Keratinocyte (primary cell): ENCODE data around the gene SCAI. TPM values are rescaled to one million over a fixed set of nuclear protein-coding genes. Genes with fewer than 3 reads are reported as not detected.

Experiments used
- DNase-seq: peaks from one replicate; pipeline ENCODE4 v3.0.0-alpha.2; 2011; ENCODE audit warnings: low read depth, missing footprints, low spot score
- FAIRE-seq: peaks from 2 replicates; lab custom pipeline; 2011; peaks lifted over from hg19 to GRCh38; lab: Jason Lieb, UNC
- H2AFZ ChIP-seq: 2 replicates; pipeline ENCODE4 v1.6.0; 2012; ENCODE audit warnings: low read length, control low read depth, inconsistent platforms; ENCODE audit not compliant: control insufficient read depth
- H3K27ac ChIP-seq: 2 replicates; pipeline ENCODE4 v1.5.1; 2011; ENCODE audit warnings: low read length; ENCODE audit not compliant: control insufficient read depth, insufficient read depth
- H3K27me3 ChIP-seq: 3 replicates; pipeline ENCODE4 v1.6.0; 2011; ENCODE audit warnings: low read length; ENCODE audit not compliant: control insufficient read depth, insufficient read depth; ENCODE audit errors: extremely low read depth
- H3K36me3 ChIP-seq, 2 experiments: 2 replicates in 1 of 2; 3 replicates in 1 of 2; pipeline ENCODE4 v1.5.1; 2011; ENCODE audit warnings: low read length in 2 of 2, mild to moderate bottlenecking in 1 of 2; ENCODE audit not compliant: control insufficient read depth in 2 of 2, insufficient read depth in 2 of 2; ENCODE audit errors: extremely low read depth in 1 of 2
- H3K4me1 ChIP-seq: 3 replicates; pipeline ENCODE4 v1.5.1; 2011; ENCODE audit warnings: low read length; ENCODE audit not compliant: control insufficient read depth, insufficient read depth; ENCODE audit errors: extremely low read depth
- H3K4me2 ChIP-seq: 3 replicates; pipeline ENCODE4 v1.6.0; 2011; ENCODE audit warnings: low read depth, low read length; ENCODE audit not compliant: control insufficient read depth, insufficient read depth; ENCODE audit errors: extremely low read depth
- H3K4me3 ChIP-seq, 3 experiments: fragments of 200-600 bp in 1 of 3; sonication (generic) in 1 of 3; 2 replicates in 2 of 3; 3 replicates in 1 of 3; pipeline ENCODE4 v1.5.1; 2011 to 2016; ENCODE audit warnings: low read length in 3 of 3, mild to moderate bottlenecking in 3 of 3, control low read depth in 2 of 3, inconsistent platforms in 1 of 3, low read depth in 1 of 3, mixed read lengths in 1 of 3, mixed run types in 1 of 3, moderate library complexity in 1 of 3; ENCODE audit not compliant: control insufficient read depth in 2 of 3, insufficient read depth in 2 of 3; ENCODE audit errors: extremely low read depth in 1 of 3
- H3K79me2 ChIP-seq: 2 replicates; pipeline ENCODE4 v1.6.0; 2012; ENCODE audit warnings: low read length; ENCODE audit not compliant: control insufficient read depth, insufficient read depth
- H3K9ac ChIP-seq: 3 replicates; pipeline ENCODE4 v1.6.0; 2011; ENCODE audit warnings: low read length; ENCODE audit not compliant: control insufficient read depth, insufficient read depth; ENCODE audit errors: extremely low read depth
- H3K9me1 ChIP-seq: 3 replicates; pipeline ENCODE4 v1.6.0; 2011; ENCODE audit warnings: low read length; ENCODE audit not compliant: control insufficient read depth, insufficient read depth; ENCODE audit errors: extremely low read depth
- H3K9me3 ChIP-seq: 2 replicates; pipeline ENCODE4 v1.5.1; 2012; ENCODE audit warnings: low read depth, low read length; ENCODE audit not compliant: control insufficient read depth
- H4K20me1 ChIP-seq: 3 replicates; pipeline ENCODE4 v1.6.0; 2011; ENCODE audit warnings: low read length; ENCODE audit not compliant: control insufficient read depth, insufficient read depth; ENCODE audit errors: extremely low read depth
- EZH2 ChIP-seq: IDR thresholded peaks from one replicate; pipeline ENCODE4 v1.6.1; 2012; ENCODE audit warnings: inconsistent platforms, mild to moderate bottlenecking, low read length, moderate library complexity
- dilution Hi-C: fragments of 300-500 bp; cut with MboI; formaldehyde crosslinking; loops from one replicate; pipeline ENCODE4 v1.7.0; 2020; ENCODE audit warnings: low sequenced_read_pairs; ENCODE audit not compliant: extremely low pct_ligation_motif_present
- polyA plus RNA-seq, 5 experiments: library from polyadenylated mRNA; depleted of rRNA in 3 of 5; stranded (reverse) in 3 of 5; stranded (forward) in 1 of 5; unstranded in 1 of 5; fragments of >200 nt; gene quantifications; 1 replicate in 1 of 5; 2 replicates in 3 of 5; 3 replicates in 1 of 5; pipeline versions ENCODE4 v1.2.1 to v1.2.3, GENCODE V29; 2011 to 2012; ENCODE audit warnings: missing spikeins in 2 of 5, low read depth in 1 of 5, low replicate concordance in 1 of 5
- TF ChIP-seq, protein P1 (sequence below), 3 experiments: IDR thresholded peaks in 1 of 3; conservative IDR thresholded peaks in 1 of 3; optimal IDR thresholded peaks in 1 of 3; 2 replicates in 2 of 3; 3 replicates in 1 of 3; pipeline versions ENCODE3 to v1.5.1; 2011; ENCODE audit warnings: low read length in 3 of 3, mild to moderate bottlenecking in 3 of 3, moderate library complexity in 2 of 3, control low read depth in 1 of 3, inconsistent platforms in 1 of 3; ENCODE audit not compliant: insufficient read depth in 2 of 3; ENCODE audit errors: extremely low read depth in 1 of 3

The SCAI gene
- polyA plus RNA-seq, 1 donor (not counting 4 experiments of a cell fraction or from before 2014, with no cell fraction given) = 3.0 TPM

DNA sequence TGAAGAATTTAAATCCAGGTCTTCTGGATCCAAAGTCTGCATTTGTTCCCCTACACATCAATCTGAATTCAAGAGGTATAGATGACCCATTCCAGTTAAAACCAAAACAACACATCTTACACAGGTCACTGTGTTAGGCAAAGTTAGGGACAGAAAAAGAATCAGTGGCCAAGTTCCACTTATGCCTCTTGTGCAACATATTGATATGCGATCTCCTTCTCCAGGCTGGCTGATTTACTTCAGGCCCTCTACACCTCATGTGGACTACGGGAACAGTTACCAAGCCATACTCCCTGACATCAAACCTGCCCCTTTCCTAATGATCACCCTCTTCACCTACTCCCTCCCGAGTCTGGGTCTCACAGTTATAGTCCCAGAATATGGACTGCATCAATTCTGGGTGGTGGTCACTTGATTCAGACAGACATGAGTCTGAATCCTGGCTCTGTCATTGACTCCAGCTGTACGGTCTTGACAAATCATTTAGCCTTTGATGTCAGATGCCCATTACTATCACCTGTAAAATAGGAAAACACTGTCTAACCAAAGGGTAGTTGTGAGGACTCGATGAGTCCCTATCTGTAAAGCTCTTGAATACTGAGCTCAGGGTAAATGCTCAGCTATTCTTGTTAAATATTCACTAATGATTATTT lies 228.4 kb downstream of the SCAI start:
- H2AFZ ChIP-seq = no peak overlapping the region
- no peaks in the 10 kb centered on the region for H3K27me3 ChIP-seq
- no peaks in the 10 kb centered on the region for H3K4me1 ChIP-seq
- H3K4me2 ChIP-seq = no peak overlapping the region
- H3K9me3 ChIP-seq = no peaks in the 10 kb centered on the region
- dilution Hi-C loops = no loop called here
- TF ChIP-seq, protein P1, sequence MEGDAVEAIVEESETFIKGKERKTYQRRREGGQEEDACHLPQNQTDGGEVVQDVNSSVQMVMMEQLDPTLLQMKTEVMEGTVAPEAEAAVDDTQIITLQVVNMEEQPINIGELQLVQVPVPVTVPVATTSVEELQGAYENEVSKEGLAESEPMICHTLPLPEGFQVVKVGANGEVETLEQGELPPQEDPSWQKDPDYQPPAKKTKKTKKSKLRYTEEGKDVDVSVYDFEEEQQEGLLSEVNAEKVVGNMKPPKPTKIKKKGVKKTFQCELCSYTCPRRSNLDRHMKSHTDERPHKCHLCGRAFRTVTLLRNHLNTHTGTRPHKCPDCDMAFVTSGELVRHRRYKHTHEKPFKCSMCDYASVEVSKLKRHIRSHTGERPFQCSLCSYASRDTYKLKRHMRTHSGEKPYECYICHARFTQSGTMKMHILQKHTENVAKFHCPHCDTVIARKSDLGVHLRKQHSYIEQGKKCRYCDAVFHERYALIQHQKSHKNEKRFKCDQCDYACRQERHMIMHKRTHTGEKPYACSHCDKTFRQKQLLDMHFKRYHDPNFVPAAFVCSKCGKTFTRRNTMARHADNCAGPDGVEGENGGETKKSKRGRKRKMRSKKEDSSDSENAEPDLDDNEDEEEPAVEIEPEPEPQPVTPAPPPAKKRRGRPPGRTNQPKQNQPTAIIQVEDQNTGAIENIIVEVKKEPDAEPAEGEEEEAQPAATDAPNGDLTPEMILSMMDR (optimal IDR thresholded peaks at IDR 0.05 in 1 of 3, IDR thresholded peaks at IDR 0.05 in 1 of 3, conservative IDR thresholded peaks at IDR 0.05 in 1 of 3; ENCODE audit: extremely low read depth in 1 of 3, insufficient read depth in 2 of 3, low read length in 3 of 3) = no peak
- no peak for TF ChIP-seq EZH2
- no peaks in the 10 kb centered on the region for H4K20me1 ChIP-seq
- FAIRE-seq = no peak
- H3K36me3 ChIP-seq = peaks cover 5 to 18% of the 10 kb centered on the region in 2 experiments
- DNase-seq = no peak
- no peaks in the 10 kb centered on the region for H3K9me1 ChIP-seq
- H3K9ac ChIP-seq = no peak overlapping the region
- no peaks in the 10 kb centered on the region for H3K79me2 ChIP-seq
- no peak overlapping the region for H3K4me3 ChIP-seq
- H3K27ac ChIP-seq = no peak overlapping the region

DNA sequence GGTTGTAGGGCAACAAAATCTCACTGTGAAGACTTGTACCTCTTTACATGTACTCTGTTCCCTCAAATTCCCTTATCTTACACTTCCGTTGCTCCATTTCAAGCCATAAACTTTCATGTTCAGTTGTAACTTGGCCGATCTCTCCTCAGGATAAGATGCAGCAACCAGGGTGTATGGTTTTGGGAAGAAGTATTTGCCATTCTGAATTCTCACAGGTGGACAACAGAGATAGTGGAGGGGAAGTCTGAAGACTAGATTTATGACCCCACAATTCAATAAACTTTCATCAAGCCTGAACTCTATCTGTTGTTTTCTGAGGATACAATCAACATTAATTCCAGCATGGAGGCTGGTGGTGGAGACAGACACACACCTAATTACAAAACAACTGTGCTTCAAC lies 229.9 kb downstream of the SCAI start:
- dilution Hi-C loops = no loop called here
- H3K27ac ChIP-seq = no peak overlapping the region
- H3K27me3 ChIP-seq = no peaks in the 10 kb centered on the region
- H3K4me3 ChIP-seq = no peak overlapping the region
- no peaks in the 10 kb centered on the region for H4K20me1 ChIP-seq
- H3K9me3 ChIP-seq = no peaks in the 10 kb centered on the region
- H3K4me1 ChIP-seq = no peaks in the 10 kb centered on the region
- no peaks in the 10 kb centered on the region for H3K9me1 ChIP-seq
- H3K9ac ChIP-seq = no peak overlapping the region
- no peaks in the 10 kb centered on the region for H3K79me2 ChIP-seq
- H3K36me3 ChIP-seq = peaks cover 5 to 13% of the 10 kb centered on the region in 2 experiments
- DNase-seq (no peak), FAIRE-seq (no peak)
- TF ChIP-seq, protein P1 (optimal IDR thresholded peaks at IDR 0.05 in 1 of 3, IDR thresholded peaks at IDR 0.05 in 1 of 3, conservative IDR thresholded peaks at IDR 0.05 in 1 of 3; ENCODE audit: extremely low read depth in 1 of 3, insufficient read depth in 2 of 3, low read length in 3 of 3) = no peak
- no peak for TF ChIP-seq EZH2
- no peak overlapping the region for H3K4me2 ChIP-seq
- H2AFZ ChIP-seq = no peak overlapping the region
